ENCODE results near the gene M1AP. TPM values are rescaled to one million over a fixed set of nuclear protein-coding genes. Genes with fewer than 3 reads are reported as not detected.

M1AP gene
- total and polyA plus RNA-seq, 3 donors from 2014 or later, result 11.7 to 21.4 (median 14.0) TPM

DNA sequence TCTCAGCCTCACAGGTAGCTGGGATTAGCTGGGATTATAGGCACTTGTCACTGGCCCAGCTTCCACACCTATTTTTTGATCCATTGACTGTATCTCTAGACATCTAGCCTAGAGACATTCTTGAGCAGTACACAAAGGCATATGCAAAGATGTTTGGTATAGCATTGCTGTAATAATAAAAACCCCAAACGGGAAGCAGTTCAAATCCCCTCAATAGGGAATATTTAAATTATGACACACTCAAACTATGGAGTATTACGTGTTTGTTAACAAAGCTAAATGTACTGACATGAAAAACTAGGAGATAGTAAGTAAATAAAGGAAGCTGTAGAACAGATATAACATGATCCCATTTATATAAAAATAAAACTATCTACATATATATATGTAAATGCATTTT lies 65.9 kb downstream of the M1AP start:
- WGBS, 2 donors, result 77 to 90% methylated on average over 2 of the region's 2 CpGs
- TF ChIP-seq POLR2A (IDR thresholded peaks at IDR 0.05), result no peak
- TF ChIP-seq, protein P1, sequence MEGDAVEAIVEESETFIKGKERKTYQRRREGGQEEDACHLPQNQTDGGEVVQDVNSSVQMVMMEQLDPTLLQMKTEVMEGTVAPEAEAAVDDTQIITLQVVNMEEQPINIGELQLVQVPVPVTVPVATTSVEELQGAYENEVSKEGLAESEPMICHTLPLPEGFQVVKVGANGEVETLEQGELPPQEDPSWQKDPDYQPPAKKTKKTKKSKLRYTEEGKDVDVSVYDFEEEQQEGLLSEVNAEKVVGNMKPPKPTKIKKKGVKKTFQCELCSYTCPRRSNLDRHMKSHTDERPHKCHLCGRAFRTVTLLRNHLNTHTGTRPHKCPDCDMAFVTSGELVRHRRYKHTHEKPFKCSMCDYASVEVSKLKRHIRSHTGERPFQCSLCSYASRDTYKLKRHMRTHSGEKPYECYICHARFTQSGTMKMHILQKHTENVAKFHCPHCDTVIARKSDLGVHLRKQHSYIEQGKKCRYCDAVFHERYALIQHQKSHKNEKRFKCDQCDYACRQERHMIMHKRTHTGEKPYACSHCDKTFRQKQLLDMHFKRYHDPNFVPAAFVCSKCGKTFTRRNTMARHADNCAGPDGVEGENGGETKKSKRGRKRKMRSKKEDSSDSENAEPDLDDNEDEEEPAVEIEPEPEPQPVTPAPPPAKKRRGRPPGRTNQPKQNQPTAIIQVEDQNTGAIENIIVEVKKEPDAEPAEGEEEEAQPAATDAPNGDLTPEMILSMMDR (IDR thresholded peaks at IDR 0.05), result no peak

DNA sequence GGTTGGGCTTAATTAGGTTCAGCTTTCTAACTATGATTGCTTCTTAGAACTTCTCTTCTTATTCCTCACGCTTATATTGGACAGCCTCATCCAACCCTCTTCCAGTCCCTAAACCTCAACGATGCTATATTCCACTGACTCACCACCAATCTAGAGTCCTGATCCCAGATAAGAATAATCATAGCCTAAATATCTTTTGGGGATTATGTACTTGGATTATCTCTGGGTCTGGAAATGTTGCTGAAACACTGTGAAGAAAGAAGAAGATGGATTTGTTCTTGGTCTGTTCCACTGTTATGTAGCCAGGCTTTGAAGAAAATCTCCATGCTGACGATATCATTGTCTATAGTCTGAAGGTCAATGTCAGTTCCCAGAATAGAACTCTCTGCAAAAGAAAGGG lies 66.7 kb downstream of the M1AP start:
- H3K27me3 ChIP-seq, result no peaks in the 10 kb centered on the region
- TF ChIP-seq, protein P1 (IDR thresholded peaks at IDR 0.05), result no peak
- no peak for TF ChIP-seq POLR2A (IDR thresholded peaks at IDR 0.05)
- no peaks in the 10 kb centered on the region for H3K4me1 ChIP-seq
- WGBS, 2 donors, result 71 to 78% methylated on average over 3 of the region's 3 CpGs
- H3K4me3 ChIP-seq, result no peak overlapping the region
- H3K9me3 ChIP-seq, result no peaks in the 10 kb centered on the region
- H3K27ac ChIP-seq, result no peak overlapping the region
- H3K36me3 ChIP-seq (ENCODE audit: low read depth, missing control alignments), result no peaks in the 10 kb centered on the region
- DNase-seq, result no peak
- intact Hi-C loops (cut with DNase I; ENCODE audit: low total_unique reads), result loop anchor here (10.0 kb wide), 1 partner anchor 97 kb away; the partner anchor contains the start of genes CCDC142 and TTC31

More for the DNA sequence above, 65.9 kb downstream of the M1AP start:
- H3K36me3 ChIP-seq (ENCODE audit: low read depth, missing control alignments), result no peaks in the 10 kb centered on the region
- H3K27ac ChIP-seq, result no peak overlapping the region
- H3K4me3 ChIP-seq, result no peak overlapping the region
- H3K9me3 ChIP-seq, result no peaks in the 10 kb centered on the region
- H3K4me1 ChIP-seq, result no peaks in the 10 kb centered on the region
- no peak for DNase-seq
- no peaks in the 10 kb centered on the region for H3K27me3 ChIP-seq
- intact Hi-C loops (cut with DNase I; ENCODE audit: low total_unique reads), result loop anchor here (10.0 kb wide), 1 partner anchor 97 kb away; the partner anchor contains the start of genes CCDC142 and TTC31

DNA sequence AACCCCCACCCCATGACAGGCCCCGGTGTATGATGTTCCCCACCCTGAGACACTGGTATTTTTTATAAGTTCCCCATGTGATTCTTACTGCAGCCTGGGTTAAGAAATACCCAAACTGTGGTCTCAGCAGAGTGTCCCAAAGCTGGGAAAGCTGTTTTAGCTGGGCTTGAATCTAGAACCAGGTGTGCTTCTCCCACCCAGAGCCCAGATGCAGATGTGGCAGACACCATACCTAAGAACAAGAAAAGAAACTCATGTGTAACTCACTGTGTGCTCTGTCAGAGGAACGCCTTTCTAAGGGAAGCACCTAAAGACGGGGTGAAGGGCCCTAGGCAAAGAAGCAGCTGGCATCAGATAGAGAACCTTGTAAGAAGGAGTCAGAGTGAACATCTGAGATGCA lies 69.7 kb downstream of the M1AP start:
- no peaks in the 10 kb centered on the region for H3K27me3 ChIP-seq
- H3K27ac ChIP-seq, result no peak overlapping the region
- H3K36me3 ChIP-seq (ENCODE audit: low read depth, missing control alignments), result no peaks in the 10 kb centered on the region
- no peaks in the 10 kb centered on the region for H3K4me1 ChIP-seq
- no peak overlapping the region for H3K4me3 ChIP-seq
- TF ChIP-seq, protein P1 (IDR thresholded peaks at IDR 0.05), result no peak
- no peak for TF ChIP-seq POLR2A (IDR thresholded peaks at IDR 0.05)
- DNase-seq, result no peak
- no peaks in the 10 kb centered on the region for H3K9me3 ChIP-seq
- intact Hi-C loops (cut with DNase I; ENCODE audit: low total_unique reads), result no loop called here
- 93 to 95% methylated on average over 3 of the region's 3 CpGs for WGBS, 2 donors

DNA sequence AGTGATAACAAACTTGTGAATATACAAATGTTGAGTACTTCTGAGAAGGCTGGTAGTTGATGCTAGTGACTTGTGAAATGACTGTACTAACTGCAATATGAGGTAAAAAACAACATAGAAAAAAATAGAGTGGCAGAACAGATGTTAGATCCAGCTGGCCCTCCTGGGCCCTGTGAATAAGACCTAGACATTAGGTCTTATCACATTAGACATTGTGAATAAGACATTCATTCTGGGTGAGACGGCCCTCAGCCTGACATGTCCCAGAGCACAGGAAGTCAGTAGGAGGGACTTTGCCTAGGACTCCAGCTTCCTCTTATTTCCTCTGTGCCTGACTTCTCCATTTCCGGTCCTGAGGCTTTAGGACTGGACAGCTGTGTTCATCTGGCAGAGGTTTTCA lies 70.7 kb downstream of the M1AP start:
- Histone ChIP-seq H3K4me1 (no peaks in the 10 kb centered on the region), H3K4me3 (no peak overlapping the region), H3K9me3 (no peaks in the 10 kb centered on the region), H3K27ac (no peak overlapping the region), H3K27me3 (no peaks in the 10 kb centered on the region), H3K36me3 (ENCODE audit: low read depth, missing control alignments) (no peaks in the 10 kb centered on the region)
- intact Hi-C loops (cut with DNase I; ENCODE audit: low total_unique reads), result no loop called here
- WGBS, 2 donors, result 62 to 71% methylated on average over 2 of the region's 2 CpGs
- TF ChIP-seq, protein P1 (IDR thresholded peaks at IDR 0.05), result no peak
- no peak for TF ChIP-seq POLR2A (IDR thresholded peaks at IDR 0.05)
- no peak for DNase-seq

DNA sequence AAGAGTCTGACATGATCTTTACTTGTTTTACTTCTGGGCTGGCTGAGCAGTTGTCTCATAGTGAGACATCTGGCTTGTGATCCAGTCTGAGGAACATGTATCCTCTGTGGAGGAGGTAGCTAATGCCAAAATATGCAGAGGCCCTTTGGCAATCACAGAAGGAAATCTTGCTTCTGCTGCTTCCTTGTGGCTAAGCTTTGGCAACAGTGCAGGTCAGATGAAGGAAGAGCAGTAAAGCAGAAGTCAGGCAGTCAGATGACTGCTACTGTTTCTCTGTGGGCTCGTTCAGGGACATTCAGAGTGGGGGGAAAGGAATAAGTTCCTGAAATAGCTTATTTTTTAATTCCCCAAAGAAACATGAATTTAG lies 71.3 kb downstream of the M1AP start:
- Histone ChIP-seq H3K4me3 (no peak overlapping the region), H3K36me3 (ENCODE audit: low read depth, missing control alignments) (no peaks in the 10 kb centered on the region), H3K27me3 (no peaks in the 10 kb centered on the region), H3K9me3 (no peaks in the 10 kb centered on the region), H3K4me1 (no peaks in the 10 kb centered on the region), H3K27ac (no peak overlapping the region)
- TF ChIP-seq, protein P1 (IDR thresholded peaks at IDR 0.05), result no peak
- no peak for TF ChIP-seq POLR2A (IDR thresholded peaks at IDR 0.05)
- intact Hi-C loops (cut with DNase I; ENCODE audit: low total_unique reads), result no loop called here
- WGBS, 2 donors, result 33% methylated on average over 1 of the region's 1 CpG
- no peak for DNase-seq
